Testis (tissue), 2 donors: ENCODE results near the gene C1QTNF12.

Experiments used
- POLR2A ChIP-seq: fragments of 450-650 bp; IDR thresholded peaks from one replicate; pipeline ENCODE4 v1.6.1; 2017; ENCODE audit warnings: antibody characterized with exemption, mild to moderate bottlenecking, moderate library complexity
- TF ChIP-seq, protein P1 (sequence below), 3 experiments: fragments of 450-650 bp in 2 of 3; fragments of 200-600 bp in 1 of 3; sonication (generic) in 1 of 3; IDR thresholded peaks; one replicate each; pipeline ENCODE4 v1.5.1; 2016 to 2019; ENCODE audit warnings: antibody characterized with exemption in 3 of 3, mild to moderate bottlenecking in 2 of 3, moderate library complexity in 1 of 3

DNA sequence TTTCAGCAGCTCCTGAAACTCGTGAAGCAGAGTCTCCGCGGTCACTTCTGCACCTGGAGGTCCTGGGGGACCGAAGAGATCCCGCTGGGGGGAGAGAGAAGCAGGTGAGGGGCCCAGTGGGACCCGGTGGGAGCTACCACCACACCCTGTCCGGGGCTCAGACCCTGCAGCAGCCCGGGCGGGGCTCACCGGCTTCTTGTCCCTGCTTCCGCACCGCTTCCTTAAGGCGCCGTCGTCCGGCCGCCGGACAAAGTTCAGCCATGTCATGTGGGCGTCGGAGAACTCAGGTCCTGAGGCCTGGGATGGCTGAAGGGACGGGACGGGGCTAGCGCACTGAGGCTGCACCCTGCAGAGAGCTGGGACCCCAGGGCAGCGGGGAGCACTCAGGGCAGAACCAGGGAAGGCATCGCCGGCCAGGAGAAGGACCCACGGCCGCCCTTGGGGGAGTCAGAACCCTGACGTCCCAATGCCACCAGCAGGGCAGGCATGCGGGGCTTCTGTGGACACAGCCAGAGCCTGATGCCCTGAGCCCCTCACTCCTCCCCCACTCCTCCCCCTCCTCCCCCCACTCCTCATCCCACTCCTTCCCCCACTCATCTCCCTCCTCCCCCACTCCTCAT lies 2.2 kb downstream of the C1QTNF12 start:
- TF ChIP-seq, protein P1, sequence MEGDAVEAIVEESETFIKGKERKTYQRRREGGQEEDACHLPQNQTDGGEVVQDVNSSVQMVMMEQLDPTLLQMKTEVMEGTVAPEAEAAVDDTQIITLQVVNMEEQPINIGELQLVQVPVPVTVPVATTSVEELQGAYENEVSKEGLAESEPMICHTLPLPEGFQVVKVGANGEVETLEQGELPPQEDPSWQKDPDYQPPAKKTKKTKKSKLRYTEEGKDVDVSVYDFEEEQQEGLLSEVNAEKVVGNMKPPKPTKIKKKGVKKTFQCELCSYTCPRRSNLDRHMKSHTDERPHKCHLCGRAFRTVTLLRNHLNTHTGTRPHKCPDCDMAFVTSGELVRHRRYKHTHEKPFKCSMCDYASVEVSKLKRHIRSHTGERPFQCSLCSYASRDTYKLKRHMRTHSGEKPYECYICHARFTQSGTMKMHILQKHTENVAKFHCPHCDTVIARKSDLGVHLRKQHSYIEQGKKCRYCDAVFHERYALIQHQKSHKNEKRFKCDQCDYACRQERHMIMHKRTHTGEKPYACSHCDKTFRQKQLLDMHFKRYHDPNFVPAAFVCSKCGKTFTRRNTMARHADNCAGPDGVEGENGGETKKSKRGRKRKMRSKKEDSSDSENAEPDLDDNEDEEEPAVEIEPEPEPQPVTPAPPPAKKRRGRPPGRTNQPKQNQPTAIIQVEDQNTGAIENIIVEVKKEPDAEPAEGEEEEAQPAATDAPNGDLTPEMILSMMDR (IDR thresholded peaks at IDR 0.05): no peak
- TF ChIP-seq POLR2A: no peak
